ENCODE measurements around the gene PCDH1.

DNA sequence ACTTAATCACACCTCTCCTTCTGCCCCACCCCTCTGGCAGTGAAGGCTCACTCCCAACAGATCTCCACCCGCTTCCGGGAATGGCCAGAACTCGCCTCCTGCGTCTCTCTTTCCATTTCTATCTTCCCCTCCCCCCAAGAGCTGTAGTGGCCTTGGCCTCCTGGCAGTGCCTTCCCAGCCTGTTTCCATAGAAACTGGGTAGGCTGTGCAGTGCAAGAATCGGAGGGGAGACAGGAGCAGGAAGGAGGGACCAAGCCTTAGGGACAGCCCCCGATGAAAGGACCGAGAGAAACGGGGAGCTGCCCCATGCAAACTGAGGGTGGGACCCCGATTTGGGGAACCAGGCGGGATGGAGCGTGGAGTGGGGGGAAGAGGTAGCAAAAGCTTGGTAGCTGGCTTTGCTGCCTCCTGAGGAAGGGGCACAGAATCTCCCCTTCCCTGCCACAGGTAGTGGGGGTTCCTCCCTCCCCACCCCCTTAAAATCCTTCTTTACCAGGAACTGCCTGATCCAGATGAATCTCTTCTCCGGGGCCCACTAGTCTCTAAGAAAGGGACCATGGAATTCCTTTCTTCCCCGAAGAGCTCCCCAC, 4.5 kb upstream of the PCDH1 start:
- TF ChIP-seq, protein P1, sequence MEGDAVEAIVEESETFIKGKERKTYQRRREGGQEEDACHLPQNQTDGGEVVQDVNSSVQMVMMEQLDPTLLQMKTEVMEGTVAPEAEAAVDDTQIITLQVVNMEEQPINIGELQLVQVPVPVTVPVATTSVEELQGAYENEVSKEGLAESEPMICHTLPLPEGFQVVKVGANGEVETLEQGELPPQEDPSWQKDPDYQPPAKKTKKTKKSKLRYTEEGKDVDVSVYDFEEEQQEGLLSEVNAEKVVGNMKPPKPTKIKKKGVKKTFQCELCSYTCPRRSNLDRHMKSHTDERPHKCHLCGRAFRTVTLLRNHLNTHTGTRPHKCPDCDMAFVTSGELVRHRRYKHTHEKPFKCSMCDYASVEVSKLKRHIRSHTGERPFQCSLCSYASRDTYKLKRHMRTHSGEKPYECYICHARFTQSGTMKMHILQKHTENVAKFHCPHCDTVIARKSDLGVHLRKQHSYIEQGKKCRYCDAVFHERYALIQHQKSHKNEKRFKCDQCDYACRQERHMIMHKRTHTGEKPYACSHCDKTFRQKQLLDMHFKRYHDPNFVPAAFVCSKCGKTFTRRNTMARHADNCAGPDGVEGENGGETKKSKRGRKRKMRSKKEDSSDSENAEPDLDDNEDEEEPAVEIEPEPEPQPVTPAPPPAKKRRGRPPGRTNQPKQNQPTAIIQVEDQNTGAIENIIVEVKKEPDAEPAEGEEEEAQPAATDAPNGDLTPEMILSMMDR (IDR thresholded peaks at IDR 0.05): no peak
- TF ChIP-seq POLR2A (IDR thresholded peaks at IDR 0.05) (no peak), POLR2AphosphoS5 (IDR thresholded peaks at IDR 0.05) (peak in 1 of 4 donors; percentile 6)
